ENCODE measurements around the gene LRRC8D. TPM values are rescaled to one million over a fixed set of nuclear protein-coding genes. Genes with fewer than 3 reads are reported as not detected.

Gene LRRC8D
- total and polyA plus RNA-seq, 9 of the 15 experiments (the other 6 are each of a cell fraction or from before 2014, with no cell fraction given) = 3.4 to 53.9 (median 15.9) TPM

GRCh38 chr1:89823679-89824292 is 3.0 kb downstream of the LRRC8D start (continued):
- TF ChIP-seq MED1 (CRISPR knock-in tag; IDR thresholded peaks at IDR 0.05; ENCODE audit: borderline replicate concordance) = no peak
- TF ChIP-seq, protein P1, sequence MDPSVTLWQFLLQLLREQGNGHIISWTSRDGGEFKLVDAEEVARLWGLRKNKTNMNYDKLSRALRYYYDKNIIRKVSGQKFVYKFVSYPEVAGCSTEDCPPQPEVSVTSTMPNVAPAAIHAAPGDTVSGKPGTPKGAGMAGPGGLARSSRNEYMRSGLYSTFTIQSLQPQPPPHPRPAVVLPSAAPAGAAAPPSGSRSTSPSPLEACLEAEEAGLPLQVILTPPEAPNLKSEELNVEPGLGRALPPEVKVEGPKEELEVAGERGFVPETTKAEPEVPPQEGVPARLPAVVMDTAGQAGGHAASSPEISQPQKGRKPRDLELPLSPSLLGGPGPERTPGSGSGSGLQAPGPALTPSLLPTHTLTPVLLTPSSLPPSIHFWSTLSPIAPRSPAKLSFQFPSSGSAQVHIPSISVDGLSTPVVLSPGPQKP (CRISPR knock-in tag; IDR thresholded peaks at IDR 0.05) = no peak
- TF ChIP-seq, protein P2, sequence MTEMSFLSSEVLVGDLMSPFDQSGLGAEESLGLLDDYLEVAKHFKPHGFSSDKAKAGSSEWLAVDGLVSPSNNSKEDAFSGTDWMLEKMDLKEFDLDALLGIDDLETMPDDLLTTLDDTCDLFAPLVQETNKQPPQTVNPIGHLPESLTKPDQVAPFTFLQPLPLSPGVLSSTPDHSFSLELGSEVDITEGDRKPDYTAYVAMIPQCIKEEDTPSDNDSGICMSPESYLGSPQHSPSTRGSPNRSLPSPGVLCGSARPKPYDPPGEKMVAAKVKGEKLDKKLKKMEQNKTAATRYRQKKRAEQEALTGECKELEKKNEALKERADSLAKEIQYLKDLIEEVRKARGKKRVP (CRISPR knock-in tag; IDR thresholded peaks at IDR 0.05) = no peak
- TF ChIP-seq SNAPC5 (CRISPR knock-in tag; IDR thresholded peaks at IDR 0.05) = no peak
- no peak for TF ChIP-seq KDM2B (CRISPR knock-in tag; IDR thresholded peaks at IDR 0.05)
- TF ChIP-seq TFAM (CRISPR knock-in tag; conservative IDR thresholded peaks at IDR 0.05) = no peak
- TF ChIP-seq MTA2 (IDR thresholded peaks at IDR 0.05; ENCODE audit: low read depth) = peak; percentile 63; the same call in 1 of the 2 replicates
- TF ChIP-seq ASH1L (IDR thresholded peaks at IDR 0.05; ENCODE audit: borderline replicate concordance, low read depth, partially characterized antibody) = no peak
- no peak for TF ChIP-seq PRMT5 (CRISPR knock-in tag; IDR thresholded peaks at IDR 0.05)
- TF ChIP-seq HNRNPUL1 (IDR thresholded peaks at IDR 0.05; ENCODE audit: low read length) = no peak
- TF ChIP-seq, protein P3, sequence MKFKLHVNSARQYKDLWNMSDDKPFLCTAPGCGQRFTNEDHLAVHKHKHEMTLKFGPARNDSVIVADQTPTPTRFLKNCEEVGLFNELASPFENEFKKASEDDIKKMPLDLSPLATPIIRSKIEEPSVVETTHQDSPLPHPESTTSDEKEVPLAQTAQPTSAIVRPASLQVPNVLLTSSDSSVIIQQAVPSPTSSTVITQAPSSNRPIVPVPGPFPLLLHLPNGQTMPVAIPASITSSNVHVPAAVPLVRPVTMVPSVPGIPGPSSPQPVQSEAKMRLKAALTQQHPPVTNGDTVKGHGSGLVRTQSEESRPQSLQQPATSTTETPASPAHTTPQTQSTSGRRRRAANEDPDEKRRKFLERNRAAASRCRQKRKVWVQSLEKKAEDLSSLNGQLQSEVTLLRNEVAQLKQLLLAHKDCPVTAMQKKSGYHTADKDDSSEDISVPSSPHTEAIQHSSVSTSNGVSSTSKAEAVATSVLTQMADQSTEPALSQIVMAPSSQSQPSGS (CRISPR knock-in tag; IDR thresholded peaks at IDR 0.05) = no peak
- peak; percentile 89 for TF ChIP-seq STAT5A (IDR thresholded peaks at IDR 0.05; ENCODE audit: borderline replicate concordance, low read length)
- no peak for TF ChIP-seq TCFL5 (CRISPR knock-in tag; conservative IDR thresholded peaks at IDR 0.05)
- TF ChIP-seq HOXB6 (CRISPR knock-in tag; IDR thresholded peaks at IDR 0.05; ENCODE audit: borderline replicate concordance) = no peak
- TF ChIP-seq, protein P4, sequence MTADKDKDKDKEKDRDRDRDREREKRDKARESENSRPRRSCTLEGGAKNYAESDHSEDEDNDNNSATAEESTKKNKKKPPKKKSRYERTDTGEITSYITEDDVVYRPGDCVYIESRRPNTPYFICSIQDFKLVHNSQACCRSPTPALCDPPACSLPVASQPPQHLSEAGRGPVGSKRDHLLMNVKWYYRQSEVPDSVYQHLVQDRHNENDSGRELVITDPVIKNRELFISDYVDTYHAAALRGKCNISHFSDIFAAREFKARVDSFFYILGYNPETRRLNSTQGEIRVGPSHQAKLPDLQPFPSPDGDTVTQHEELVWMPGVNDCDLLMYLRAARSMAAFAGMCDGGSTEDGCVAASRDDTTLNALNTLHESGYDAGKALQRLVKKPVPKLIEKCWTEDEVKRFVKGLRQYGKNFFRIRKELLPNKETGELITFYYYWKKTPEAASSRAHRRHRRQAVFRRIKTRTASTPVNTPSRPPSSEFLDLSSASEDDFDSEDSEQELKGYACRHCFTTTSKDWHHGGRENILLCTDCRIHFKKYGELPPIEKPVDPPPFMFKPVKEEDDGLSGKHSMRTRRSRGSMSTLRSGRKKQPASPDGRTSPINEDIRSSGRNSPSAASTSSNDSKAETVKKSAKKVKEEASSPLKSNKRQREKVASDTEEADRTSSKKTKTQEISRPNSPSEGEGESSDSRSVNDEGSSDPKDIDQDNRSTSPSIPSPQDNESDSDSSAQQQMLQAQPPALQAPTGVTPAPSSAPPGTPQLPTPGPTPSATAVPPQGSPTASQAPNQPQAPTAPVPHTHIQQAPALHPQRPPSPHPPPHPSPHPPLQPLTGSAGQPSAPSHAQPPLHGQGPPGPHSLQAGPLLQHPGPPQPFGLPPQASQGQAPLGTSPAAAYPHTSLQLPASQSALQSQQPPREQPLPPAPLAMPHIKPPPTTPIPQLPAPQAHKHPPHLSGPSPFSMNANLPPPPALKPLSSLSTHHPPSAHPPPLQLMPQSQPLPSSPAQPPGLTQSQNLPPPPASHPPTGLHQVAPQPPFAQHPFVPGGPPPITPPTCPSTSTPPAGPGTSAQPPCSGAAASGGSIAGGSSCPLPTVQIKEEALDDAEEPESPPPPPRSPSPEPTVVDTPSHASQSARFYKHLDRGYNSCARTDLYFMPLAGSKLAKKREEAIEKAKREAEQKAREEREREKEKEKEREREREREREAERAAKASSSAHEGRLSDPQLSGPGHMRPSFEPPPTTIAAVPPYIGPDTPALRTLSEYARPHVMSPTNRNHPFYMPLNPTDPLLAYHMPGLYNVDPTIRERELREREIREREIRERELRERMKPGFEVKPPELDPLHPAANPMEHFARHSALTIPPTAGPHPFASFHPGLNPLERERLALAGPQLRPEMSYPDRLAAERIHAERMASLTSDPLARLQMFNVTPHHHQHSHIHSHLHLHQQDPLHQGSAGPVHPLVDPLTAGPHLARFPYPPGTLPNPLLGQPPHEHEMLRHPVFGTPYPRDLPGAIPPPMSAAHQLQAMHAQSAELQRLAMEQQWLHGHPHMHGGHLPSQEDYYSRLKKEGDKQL (CRISPR knock-in tag; IDR thresholded peaks at IDR 0.05; ENCODE audit: borderline replicate concordance) = no peak
- TF ChIP-seq SIX5 (IDR thresholded peaks at IDR 0.05; ENCODE audit: borderline replicate concordance in 1 of 2, insufficient read depth in 1 of 2, low read depth in 1 of 2, low read length in 2 of 2) = no peak
- TF ChIP-seq MXI1 (IDR thresholded peaks at IDR 0.05; ENCODE audit: low read depth, low read length) = peak; percentile 55; the same call in 1 of the 2 replicates
- TF ChIP-seq SREBF1 (IDR thresholded peaks at IDR 0.05; ENCODE audit: borderline replicate concordance, low read depth, low read length) = no peak
- TF ChIP-seq ARHGAP35 (IDR thresholded peaks at IDR 0.05; ENCODE audit: partially characterized antibody) = no peak
- TF ChIP-seq EP300 (IDR thresholded peaks at IDR 0.05; ENCODE audit: low read length) = peak; percentile 92
